ENCODE data around the gene JAML.

The JAML gene

GRCh38 chr11:118164885-118165284 is 59.9 kb downstream of the JAML start:
- no peak for DNase-seq

GRCh38 chr11:118163494-118163893 is 61.3 kb downstream of the JAML start:
- DNase-seq: no peak

GRCh38 chr11:118162846-118163245 is 62.0 kb downstream of the JAML start:
- no peak for DNase-seq

- DNase-seq: no peak
Observed at GRCh38 chr11:118161786-118162185, 63.0 kb downstream of the JAML start.

GRCh38 chr11:118157186-118157895 is 67.5 kb downstream of the JAML start:
- no peak for DNase-seq

- DNase-seq: peak; percentile 7
Observed at GRCh38 chr11:118156531-118157185, 68.2 kb downstream of the JAML start.

- DNase-seq: no peak
Observed at GRCh38 chr11:118155776-118156530, 68.9 kb downstream of the JAML start.

GRCh38 chr11:118154641-118155040 is 70.2 kb downstream of the JAML start:
- no peak for DNase-seq

- DNase-seq: no peak
Observed at GRCh38 chr11:118153976-118154375, 70.8 kb downstream of the JAML start.

GRCh38 chr11:118153516-118153915 is 71.3 kb downstream of the JAML start:
- no peak for DNase-seq

- no peak for DNase-seq
Observed at GRCh38 chr11:118152552-118153471, 72.0 kb downstream of the JAML start, which contains the start of gene SCN4B. SCN4B (minus strand) TSS chr11:118152823; CDS start chr11:118152673, 150 bp downstream.

- DNase-seq: no peak
Observed at GRCh38 chr11:118152020-118152551, 72.7 kb downstream of the JAML start.

- DNase-seq: no peak
Observed at GRCh38 chr11:118151431-118151830, 73.4 kb downstream of the JAML start.

GRCh38 chr11:118149493-118149892 is 75.3 kb downstream of the JAML start:
- no peak for DNase-seq

- no peak for DNase-seq
Observed at GRCh38 chr11:118148856-118149255, 76.0 kb downstream of the JAML start.

- no peak for DNase-seq
Observed at GRCh38 chr11:118148240-118148639, 76.6 kb downstream of the JAML start.

GRCh38 chr11:118147502-118147901 is 77.3 kb downstream of the JAML start:
- DNase-seq: no peak

GRCh38 chr11:118146554-118146953 is 78.3 kb downstream of the JAML start:
- no peak for DNase-seq

GRCh38 chr11:118145285-118146227 is 79.3 kb downstream of the JAML start:
- DNase-seq: peak; percentile 91

GRCh38 chr11:118144301-118145268 is 80.2 kb downstream of the JAML start:
- no peak for DNase-seq

All from activated CD4-positive, alpha-beta T cell treated with anti-CD3 and anti-CD28 coated beads, Interleukin-2, amount 50 U/mL, for 16 hours (primary cell).